OCI-LY3 (cell line): ENCODE results near the gene ANAPC13.

Source experiments
- H2AFZ ChIP-seq: fragments of 200-600, 300-600 bp; shearing (Covaris generic); 2 replicates; pipeline ENCODE4 v1.6.0; 2014; ENCODE audit warnings: antibody characterized with exemption, low read depth, low read length
- H3K27ac ChIP-seq: fragments of 200-600, 300-600 bp; sonication (generic); 2 replicates; pipeline ENCODE4 v1.5.1; 2014; ENCODE audit warnings: mild to moderate bottlenecking, low read length, moderate library complexity, mixed read lengths
- H3K27me3 ChIP-seq: fragments of 200-600, 300-600 bp; sonication (generic); 2 replicates; pipeline ENCODE4 v1.6.1; 2014; ENCODE audit warnings: low read depth, low read length, mixed read lengths
- H3K36me3 ChIP-seq: fragments of 200-600, 300-600 bp; sonication (generic); replicated peaks from 2 replicates; pipeline ENCODE3; 2014; ENCODE audit warnings: low read depth, low read length, mixed read lengths
- H3K4me1 ChIP-seq: fragments of 300-600, 200-600 bp; sonication (generic); 2 replicates; pipeline ENCODE4 v1.6.1; 2014; ENCODE audit warnings: low read length, mixed read lengths
- H3K4me2 ChIP-seq: fragments of 200-600, 300-600 bp; sonication (generic); 2 replicates; pipeline ENCODE4 v1.6.1; 2014; ENCODE audit warnings: low read length, mixed read lengths
- H3K4me3 ChIP-seq: fragments of 300-600, 200-600 bp; sonication (generic); 2 replicates; pipeline ENCODE4 v1.5.1; 2014; ENCODE audit warnings: antibody characterized with exemption, mild to moderate bottlenecking, low read length, moderate library complexity
- H3K79me2 ChIP-seq: fragments of 300-600, 200-600 bp; shearing (Covaris generic); 2 replicates; pipeline ENCODE4 v1.6.1; 2014; ENCODE audit warnings: mild to moderate bottlenecking, low read length, mixed read lengths
- H3K9ac ChIP-seq: fragments of 300-600, 200-600 bp; shearing (Covaris generic); 2 replicates; pipeline ENCODE4 v1.6.0; 2014; ENCODE audit warnings: mild to moderate bottlenecking, low read length, moderate library complexity
- H3K9me3 ChIP-seq: fragments of 200-600, 300-600 bp; shearing (Covaris generic); 2 replicates; pipeline ENCODE4 v1.6.1; 2014; ENCODE audit warnings: low read length, mixed read lengths; ENCODE audit not compliant: insufficient read depth
- H4K20me1 ChIP-seq: fragments of 200-600, 300-600 bp; sonication (generic); 2 replicates; pipeline ENCODE4 v1.6.1; 2016; ENCODE audit warnings: low read length, mixed read lengths; ENCODE audit not compliant: insufficient read depth
- CTCF ChIP-seq: fragments of 200-600, 300-600 bp; sonication (generic); IDR thresholded peaks from 2 replicates; pipeline ENCODE4 v1.5.1; 2014; ENCODE audit warnings: antibody characterized with exemption, low read length, low read depth
- EZH2phosphoT487 ChIP-seq: fragments of 200-600 bp; shearing (Covaris generic); IDR thresholded peaks from 2 replicates; pipeline ENCODE4 v1.6.1; 2018; ENCODE audit warnings: antibody characterized with exemption, mixed run types, low read depth

The ANAPC13 gene

GRCh38 chr3:134485718-134486576, at the start of gene ANAPC13, which contains the start of gene CEP63:
TSS of gene ANAPC13 (minus strand) at chr3:134485985. CDS start at chr3:134482904, 3,081 bp downstream.
TSS of gene CEP63 (plus strand) at chr3:134486057. CDS start at chr3:134495321, 9,264 bp downstream.
- Histone ChIP-seq H3K4me1 (peaks cover 16% of the 10 kb centered on the region), H3K9ac (peak within 1 kb of the TSS; percentile 96), H3K4me3 (peak within 1 kb of the TSS; percentile 91), H3K79me2 (peaks cover 66% of the 10 kb centered on the region), H3K36me3 (peaks cover 10% of the 10 kb centered on the region), H3K27me3 (no peaks in the 10 kb centered on the region), H3K9me3 (no peaks in the 10 kb centered on the region), H4K20me1 (peaks cover 10% of the 10 kb centered on the region), H2AFZ (peak within 1 kb of the TSS; percentile 95), H3K27ac (peak within 1 kb of the TSS; percentile 78), H3K4me2 (peak within 1 kb of the TSS; percentile 97)
- TF ChIP-seq CTCF (no peak), EZH2phosphoT487 (no peak)

GRCh38 chr3:134535186-134535970, 49.6 kb upstream of the ANAPC13 start:
- Histone ChIP-seq H2AFZ (no peak overlapping the region), H3K9ac (no peak overlapping the region), H3K79me2 (no peaks in the 10 kb centered on the region), H3K27me3 (no peaks in the 10 kb centered on the region), H3K9me3 (no peaks in the 10 kb centered on the region), H4K20me1 (no peaks in the 10 kb centered on the region), H3K4me3 (no peak overlapping the region), H3K4me2 (no peak overlapping the region), H3K36me3 (peaks cover 13% of the 10 kb centered on the region), H3K4me1 (no peaks in the 10 kb centered on the region), H3K27ac (no peak overlapping the region)
- no peak for TF ChIP-seq EZH2phosphoT487
- no peak for TF ChIP-seq CTCF

- TF ChIP-seq EZH2phosphoT487 = no peak
- TF ChIP-seq CTCF = no peak
- no peak overlapping the region for H2AFZ ChIP-seq
- H3K27ac ChIP-seq = no peak overlapping the region
- H4K20me1 ChIP-seq = no peaks in the 10 kb centered on the region
- H3K9ac ChIP-seq = no peak overlapping the region
- no peaks in the 10 kb centered on the region for H3K9me3 ChIP-seq
- no peak overlapping the region for H3K4me3 ChIP-seq
- H3K79me2 ChIP-seq = no peaks in the 10 kb centered on the region
- H3K4me2 ChIP-seq = no peak overlapping the region
- H3K36me3 ChIP-seq = peaks cover 13% of the 10 kb centered on the region
- H3K4me1 ChIP-seq = no peaks in the 10 kb centered on the region
- H3K27me3 ChIP-seq = no peaks in the 10 kb centered on the region
These were observed 47.7 kb upstream of the ANAPC13 start for GRCh38 chr3:134533493-134533892.
